ENCODE results near the gene GJA5. TPM values are rescaled to one million over a fixed set of nuclear protein-coding genes. Genes with fewer than 3 reads are reported as not detected.

The GJA5 gene
- total RNA-seq, 1 donor from 2014 or later, result not detected

- Mint-ChIP-seq H3K27me3 (peaks cover 54% of the 10 kb centered on the region), H3K27ac (no peak overlapping the region), H3K36me3 (ENCODE audit: low read depth) (no peaks in the 10 kb centered on the region), H3K4me3 (no peak overlapping the region), H3K4me1 (no peaks in the 10 kb centered on the region), H3K9me3 (no peaks in the 10 kb centered on the region)
- intact Hi-C loops (cut with micrococcal nuclease), result no loop called here
- no peak for DNase-seq
Observed at GRCh38 chr1:147729315-147729714, 31.1 kb downstream of the GJA5 start.

GRCh38 chr1:147726168-147726567 lies 34.2 kb downstream of the GJA5 start:
- intact Hi-C loops (cut with micrococcal nuclease), result no loop called here
- H3K4me3 Mint-ChIP-seq, result no peak overlapping the region
- no peaks in the 10 kb centered on the region for H3K36me3 Mint-ChIP-seq (ENCODE audit: low read depth)
- no peak for DNase-seq
- peaks cover 49% of the 10 kb centered on the region for H3K27me3 Mint-ChIP-seq
- H3K27ac Mint-ChIP-seq, result no peak overlapping the region
- no peaks in the 10 kb centered on the region for H3K4me1 Mint-ChIP-seq
- no peaks in the 10 kb centered on the region for H3K9me3 Mint-ChIP-seq

- H3K36me3 Mint-ChIP-seq (ENCODE audit: low read depth), result no peaks in the 10 kb centered on the region
- no peak overlapping the region for H3K4me3 Mint-ChIP-seq
- peaks cover 44% of the 10 kb centered on the region for H3K27me3 Mint-ChIP-seq
- H3K9me3 Mint-ChIP-seq, result no peaks in the 10 kb centered on the region
- no peak overlapping the region for H3K27ac Mint-ChIP-seq
- no peaks in the 10 kb centered on the region for H3K4me1 Mint-ChIP-seq
- intact Hi-C loops (cut with micrococcal nuclease), result no loop called here
- no peak for DNase-seq
Observed at GRCh38 chr1:147725685-147726084, 34.7 kb downstream of the GJA5 start.

- no peaks in the 10 kb centered on the region for H3K36me3 Mint-ChIP-seq (ENCODE audit: low read depth)
- no peak overlapping the region for H3K4me3 Mint-ChIP-seq
- intact Hi-C loops (cut with micrococcal nuclease), result loop anchor here (5.0 kb wide), 1 partner anchor 168 kb away; no protein-coding TSS in a partner anchor
- no peaks in the 10 kb centered on the region for H3K4me1 Mint-ChIP-seq
- H3K27ac Mint-ChIP-seq, result no peak overlapping the region
- peaks cover 32% of the 10 kb centered on the region for H3K27me3 Mint-ChIP-seq
- peaks cover 4% of the 10 kb centered on the region for H3K9me3 Mint-ChIP-seq
- DNase-seq, result no peak
Observed at GRCh38 chr1:147723691-147724323, 36.6 kb downstream of the GJA5 start.

GRCh38 chr1:147722124-147722523 lies 38.3 kb downstream of the GJA5 start:
- H3K27me3 Mint-ChIP-seq, result peaks cover 24% of the 10 kb centered on the region

GRCh38 chr1:147721716-147722115 lies 38.7 kb downstream of the GJA5 start:
- intact Hi-C loops (cut with micrococcal nuclease), result loop anchor here (5.0 kb wide), 1 partner anchor 171 kb away; no protein-coding TSS in a partner anchor
- no peak overlapping the region for H3K27ac Mint-ChIP-seq
- no peak overlapping the region for H3K4me3 Mint-ChIP-seq
- H3K9me3 Mint-ChIP-seq, result peaks cover 4% of the 10 kb centered on the region
- peaks cover 24% of the 10 kb centered on the region for H3K27me3 Mint-ChIP-seq
- H3K36me3 Mint-ChIP-seq (ENCODE audit: low read depth), result no peaks in the 10 kb centered on the region
- peaks cover 7% of the 10 kb centered on the region for H3K4me1 Mint-ChIP-seq
- no peak for DNase-seq

More at GRCh38 chr1:147722124-147722523, 38.3 kb downstream of the GJA5 start:
- peaks cover 5% of the 10 kb centered on the region for H3K4me1 Mint-ChIP-seq
- peaks cover 4% of the 10 kb centered on the region for H3K9me3 Mint-ChIP-seq
- no peak for DNase-seq
- intact Hi-C loops (cut with micrococcal nuclease), result loop anchor here (5.0 kb wide), 1 partner anchor 170 kb away; no protein-coding TSS in a partner anchor
- no peaks in the 10 kb centered on the region for H3K36me3 Mint-ChIP-seq (ENCODE audit: low read depth)
- H3K27ac Mint-ChIP-seq, result no peak overlapping the region
- no peak overlapping the region for H3K4me3 Mint-ChIP-seq

- H3K4me3 Mint-ChIP-seq, result no peak overlapping the region
- peaks cover 7% of the 10 kb centered on the region for H3K4me1 Mint-ChIP-seq
- H3K27me3 Mint-ChIP-seq, result peaks cover 19% of the 10 kb centered on the region
- H3K27ac Mint-ChIP-seq, result no peak overlapping the region
- H3K36me3 Mint-ChIP-seq (ENCODE audit: low read depth), result no peaks in the 10 kb centered on the region
- no peak for DNase-seq
- intact Hi-C loops (cut with micrococcal nuclease), result loop anchor here (5.0 kb wide), 1 partner anchor 172 kb away; no protein-coding TSS in a partner anchor
- peaks cover 4% of the 10 kb centered on the region for H3K9me3 Mint-ChIP-seq
Observed at GRCh38 chr1:147720557-147720956, 39.8 kb downstream of the GJA5 start.

- intact Hi-C loops (cut with micrococcal nuclease), result loop anchor here (5.0 kb wide), 1 partner anchor 173 kb away; no protein-coding TSS in a partner anchor
- Mint-ChIP-seq H3K27ac (no peak overlapping the region), H3K36me3 (ENCODE audit: low read depth) (no peaks in the 10 kb centered on the region), H3K4me1 (peaks cover 7% of the 10 kb centered on the region), H3K27me3 (peaks cover 21% of the 10 kb centered on the region), H3K9me3 (peaks cover 4% of the 10 kb centered on the region), H3K4me3 (no peak overlapping the region)
- no peak for DNase-seq
Observed at GRCh38 chr1:147719711-147720225, 40.6 kb downstream of the GJA5 start.

- H3K4me3 Mint-ChIP-seq, result no peak overlapping the region
- H3K9me3 Mint-ChIP-seq, result peaks cover 4% of the 10 kb centered on the region
- no peak for DNase-seq
- H3K27me3 Mint-ChIP-seq, result peaks cover 25% of the 10 kb centered on the region
- H3K4me1 Mint-ChIP-seq, result peaks cover 7% of the 10 kb centered on the region
- no peak overlapping the region for H3K27ac Mint-ChIP-seq
- no peaks in the 10 kb centered on the region for H3K36me3 Mint-ChIP-seq (ENCODE audit: low read depth)
- intact Hi-C loops (cut with micrococcal nuclease), result no loop called here
Observed at GRCh38 chr1:147719029-147719698, 41.2 kb downstream of the GJA5 start.

- H3K27ac Mint-ChIP-seq, result no peak overlapping the region
- peaks cover 4% of the 10 kb centered on the region for H3K9me3 Mint-ChIP-seq
- H3K27me3 Mint-ChIP-seq, result peaks cover 20% of the 10 kb centered on the region
- no peak for DNase-seq
- peaks cover 7% of the 10 kb centered on the region for H3K4me1 Mint-ChIP-seq
- intact Hi-C loops (cut with micrococcal nuclease), result no loop called here
- no peak overlapping the region for H3K4me3 Mint-ChIP-seq
- no peaks in the 10 kb centered on the region for H3K36me3 Mint-ChIP-seq (ENCODE audit: low read depth)
Observed at GRCh38 chr1:147717706-147718097, 42.7 kb downstream of the GJA5 start.

- peaks cover 7% of the 10 kb centered on the region for H3K4me1 Mint-ChIP-seq
- intact Hi-C loops (cut with micrococcal nuclease), result no loop called here
- no peak for DNase-seq
- H3K4me3 Mint-ChIP-seq, result no peak overlapping the region
- no peaks in the 10 kb centered on the region for H3K36me3 Mint-ChIP-seq (ENCODE audit: low read depth)
- no peak overlapping the region for H3K27ac Mint-ChIP-seq
- H3K27me3 Mint-ChIP-seq, result peaks cover 22% of the 10 kb centered on the region
- H3K9me3 Mint-ChIP-seq, result peaks cover 4% of the 10 kb centered on the region
Observed at GRCh38 chr1:147717051-147717705, 43.2 kb downstream of the GJA5 start.

GRCh38 chr1:147712605-147713004 lies 47.8 kb downstream of the GJA5 start:
- peaks cover 4% of the 10 kb centered on the region for H3K4me1 Mint-ChIP-seq
- H3K27me3 Mint-ChIP-seq, result peaks cover 43% of the 10 kb centered on the region
- intact Hi-C loops (cut with micrococcal nuclease), result no loop called here
- H3K4me3 Mint-ChIP-seq, result no peak overlapping the region
- H3K36me3 Mint-ChIP-seq (ENCODE audit: low read depth), result no peaks in the 10 kb centered on the region
- DNase-seq, result no peak
- H3K27ac Mint-ChIP-seq, result no peak overlapping the region
- peaks cover 5% of the 10 kb centered on the region for H3K9me3 Mint-ChIP-seq

Measured in activated CD4-positive, alpha-beta T cell treated with anti-CD3 and anti-CD28 coated beads, Interleukin-2, amount 10 ng/mL, durations not matched to agents 24 days and 14 days (primary cell).